Subcutaneous adipose tissue (tissue), 4 donors: ENCODE data around the gene CSAG2. TPM values are rescaled to one million over a fixed set of nuclear protein-coding genes. Genes with fewer than 3 reads are reported as not detected.
"Not testable (repeated sequence)": the region's sequence is repeated elsewhere in the genome, so short reads cannot be mapped to it uniquely, and the experiment has no call there.

Experiments used
- CTCF ChIP-seq: fragments of 450-650 bp; IDR thresholded peaks from one replicate; pipeline ENCODE4 v1.5.1; 2016; ENCODE audit warnings: low read depth, mild to moderate bottlenecking, control low read depth, antibody characterized with exemption, moderate library complexity
- total RNA-seq, 4 donors: library from RNA; depleted of rRNA; stranded (reverse); fragments of >200 nt; gene quantifications; one replicate each; pipeline ENCODE4 v1.1.0, GENCODE V29; 2016

CSAG2 gene
- total RNA-seq, 4 donors from 2014 or later: not detected

- no peak for TF ChIP-seq CTCF
Measured at GRCh38 chrX:152725409-152725808, 16.3 kb upstream of the CSAG2 start.

GRCh38 chrX:152713815-152714787, 5.0 kb upstream of the CSAG2 start, which contains the start of gene MAGEA2B:
Gene MAGEA2B, plus strand, starts transcription at chrX:152714628. Its CDS starts 2,479 bp downstream, at chrX:152717107.
- TF ChIP-seq CTCF: not testable (repeated sequence)

- TF ChIP-seq CTCF: not testable (repeated sequence)
Measured at GRCh38 chrX:152697952-152698931, 10.8 kb downstream of the CSAG2 start, which contains the start of gene MAGEA3. Gene MAGEA3, plus strand, starts transcription at chrX:152698794. Its CDS starts 2,039 bp downstream, at chrX:152700833.

GRCh38 chrX:152674135-152674534, 34.9 kb downstream of the CSAG2 start:
- no peak for TF ChIP-seq CTCF

- TF ChIP-seq CTCF: no peak
Measured at GRCh38 chrX:152663086-152663485, 46.0 kb downstream of the CSAG2 start.

GRCh38 chrX:152658302-152658701, 50.8 kb downstream of the CSAG2 start:
- TF ChIP-seq CTCF: no peak

Other genes with a start within 250 kb of the CSAG2 start
- not detected for gene GABRQ, start 71.4 kb downstream of the CSAG2 start, total RNA-seq
- gene MAGEA3, start 10.5 kb downstream of the CSAG2 start, total RNA-seq: not detected
- gene MAGEA2B, start 5.4 kb upstream of the CSAG2 start, total RNA-seq: not detected
- not detected for gene CSAG1, start 24.4 kb upstream of the CSAG2 start, total RNA-seq
- not detected for gene MAGEA12, start 24.5 kb upstream of the CSAG2 start, total RNA-seq
- gene MAGEA2, start 44.6 kb upstream of the CSAG2 start, total RNA-seq: not detected
- gene CSAG3, start 49.9 kb upstream of the CSAG2 start, total RNA-seq: not detected
- gene MAGEA6, start 60.4 kb upstream of the CSAG2 start, total RNA-seq: not detected
- 10 to 100 TPM; 11.5 to 23.2 (median 20.7) TPM for gene CETN2, start 121.5 kb upstream of the CSAG2 start, total RNA-seq
- gene NSDHL, start 121.8 kb upstream of the CSAG2 start, total RNA-seq: 10 to 100 TPM; 17.8 to 38.8 (median 26.9) TPM
- 1 to 10 TPM; 3.6 to 7.0 (median 5.8) TPM for gene ZNF185, start 188.8 kb upstream of the CSAG2 start, total RNA-seq